ENCODE data around the gene FGF13.

FGF13 gene

GRCh38 chrX:138711399-138712347 lies at the start of gene FGF13:
Gene FGF13, minus strand, starts transcription at chrX:138711717. Its CDS starts 714 bp downstream, at chrX:138711003.
- DNase-seq, result no peak

- DNase-seq, result no peak
Observed at GRCh38 chrX:138759217-138759943, 47.9 kb upstream of the FGF13 start.

- no peak for DNase-seq
Observed at GRCh38 chrX:138756234-138756633, 44.7 kb upstream of the FGF13 start.

- DNase-seq, result no peak
Observed at GRCh38 chrX:138754861-138755260, 43.3 kb upstream of the FGF13 start.

GRCh38 chrX:138748480-138748879 lies 37.0 kb upstream of the FGF13 start:
- no peak for DNase-seq

- DNase-seq, result peak; percentile 3
Observed at GRCh38 chrX:138745196-138745595, 33.7 kb upstream of the FGF13 start.

GRCh38 chrX:138742217-138742616 lies 30.7 kb upstream of the FGF13 start:
- DNase-seq, result no peak

GRCh38 chrX:138740341-138740740 lies 28.8 kb upstream of the FGF13 start:
- DNase-seq, result no peak

- DNase-seq, result no peak
Observed at GRCh38 chrX:138723301-138723700, 11.8 kb upstream of the FGF13 start.

GRCh38 chrX:138719396-138719795 lies 7.9 kb upstream of the FGF13 start:
- DNase-seq, result no peak

GRCh38 chrX:138718941-138719340 lies 7.4 kb upstream of the FGF13 start:
- DNase-seq, result no peak

- no peak for DNase-seq
Observed at GRCh38 chrX:138710866-138711341, 613 bp downstream of the FGF13 start.

- DNase-seq, result no peak
Observed at GRCh38 chrX:138709886-138710791, 1.4 kb downstream of the FGF13 start.

- DNase-seq, result no peak
Observed at GRCh38 chrX:138708268-138708667, 3.2 kb downstream of the FGF13 start.

- no peak for DNase-seq
Observed at GRCh38 chrX:138704596-138704995, 6.9 kb downstream of the FGF13 start.

- DNase-seq, result no peak
Observed at GRCh38 chrX:138704101-138704500, 7.4 kb downstream of the FGF13 start.

GRCh38 chrX:138692591-138692990 lies 18.9 kb downstream of the FGF13 start:
- no peak for DNase-seq

GRCh38 chrX:138691186-138691585 lies 20.3 kb downstream of the FGF13 start:
- DNase-seq, result no peak

GRCh38 chrX:138690591-138690990 lies 20.9 kb downstream of the FGF13 start:
- DNase-seq, result no peak

- no peak for DNase-seq
Observed at GRCh38 chrX:138683600-138683999, 27.9 kb downstream of the FGF13 start.

GRCh38 chrX:138669693-138670092 lies 41.8 kb downstream of the FGF13 start:
- no peak for DNase-seq

GRCh38 chrX:138664466-138664865 lies 47.1 kb downstream of the FGF13 start:
- no peak for DNase-seq

- DNase-seq, result no peak
Observed at GRCh38 chrX:138664016-138664415, 47.5 kb downstream of the FGF13 start.
